ENCODE data around the gene PAF1.

DNA sequence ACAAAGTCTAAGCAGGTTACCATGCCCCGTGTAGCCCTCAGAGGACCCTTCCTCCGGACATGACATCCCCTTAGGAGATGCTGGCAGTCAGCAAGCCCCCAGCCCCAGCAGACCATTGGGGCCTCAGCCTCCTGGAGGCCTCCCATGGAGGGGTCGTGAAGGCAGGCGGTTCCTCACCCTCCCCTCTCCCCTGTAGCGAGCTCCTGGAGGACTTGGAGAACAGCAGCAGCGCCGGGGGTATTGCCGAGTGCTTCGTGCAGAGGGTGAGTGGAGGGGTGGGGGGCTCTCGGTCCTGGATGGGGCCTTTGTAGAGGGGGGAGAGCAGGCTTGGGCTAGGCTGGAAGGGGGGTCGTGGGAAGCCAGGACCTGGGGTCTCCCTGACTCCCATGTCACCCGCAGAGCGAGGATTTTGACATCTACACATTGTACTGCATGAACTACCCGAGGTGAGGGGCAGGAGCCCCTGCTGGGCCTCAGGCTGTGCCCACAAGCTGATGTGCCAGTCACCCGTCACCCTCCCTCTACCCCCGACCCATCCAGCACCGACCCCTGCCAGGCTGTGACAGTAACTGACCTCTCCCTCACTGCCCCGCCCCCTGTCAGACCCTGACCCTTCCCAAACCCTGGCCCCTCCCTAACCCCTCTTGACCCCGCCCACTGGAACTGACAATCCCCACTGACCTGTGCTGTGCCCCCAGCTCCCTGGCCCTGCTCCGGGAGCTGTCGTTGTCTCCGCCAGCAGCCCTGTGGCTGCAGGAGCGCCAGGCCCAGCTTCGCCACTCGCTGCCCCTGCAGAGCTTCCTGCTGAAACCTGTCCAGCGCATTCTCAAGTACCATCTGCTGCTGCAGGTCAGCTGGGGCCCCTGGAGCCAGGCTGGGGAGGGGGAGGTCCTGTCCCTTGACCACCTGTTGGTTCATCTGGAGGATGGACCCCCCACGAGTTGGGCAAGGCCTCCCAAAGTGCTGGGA, 25.5 kb upstream of the PAF1 start:
- TF ChIP-seq, protein P1, sequence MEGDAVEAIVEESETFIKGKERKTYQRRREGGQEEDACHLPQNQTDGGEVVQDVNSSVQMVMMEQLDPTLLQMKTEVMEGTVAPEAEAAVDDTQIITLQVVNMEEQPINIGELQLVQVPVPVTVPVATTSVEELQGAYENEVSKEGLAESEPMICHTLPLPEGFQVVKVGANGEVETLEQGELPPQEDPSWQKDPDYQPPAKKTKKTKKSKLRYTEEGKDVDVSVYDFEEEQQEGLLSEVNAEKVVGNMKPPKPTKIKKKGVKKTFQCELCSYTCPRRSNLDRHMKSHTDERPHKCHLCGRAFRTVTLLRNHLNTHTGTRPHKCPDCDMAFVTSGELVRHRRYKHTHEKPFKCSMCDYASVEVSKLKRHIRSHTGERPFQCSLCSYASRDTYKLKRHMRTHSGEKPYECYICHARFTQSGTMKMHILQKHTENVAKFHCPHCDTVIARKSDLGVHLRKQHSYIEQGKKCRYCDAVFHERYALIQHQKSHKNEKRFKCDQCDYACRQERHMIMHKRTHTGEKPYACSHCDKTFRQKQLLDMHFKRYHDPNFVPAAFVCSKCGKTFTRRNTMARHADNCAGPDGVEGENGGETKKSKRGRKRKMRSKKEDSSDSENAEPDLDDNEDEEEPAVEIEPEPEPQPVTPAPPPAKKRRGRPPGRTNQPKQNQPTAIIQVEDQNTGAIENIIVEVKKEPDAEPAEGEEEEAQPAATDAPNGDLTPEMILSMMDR (IDR thresholded peaks at IDR 0.05; ENCODE audit: extremely low read depth in 1 of 2, insufficient read depth in 1 of 2, low read depth in 1 of 2, low read length in 2 of 2), result no peak
- no peak for TF ChIP-seq EZH2 (IDR thresholded peaks at IDR 0.05; ENCODE audit: borderline replicate concordance, low read depth, low read length, severe bottlenecking)

Data from endothelial cell of umbilical vein (primary cell).